PFSK-1 (cell line): ENCODE results near the gene ORMDL3.

Source experiments
- TAF1 ChIP-seq: IDR thresholded peaks from 2 replicates; pipeline ENCODE4 v1.6.1; 2012; ENCODE audit warnings: low read length, control low read depth, borderline replicate concordance; ENCODE audit not compliant: insufficient read depth
- TF ChIP-seq, protein P1 (sequence below), 2 experiments: IDR thresholded peaks; 2 replicates each; pipeline versions ENCODE4 v1.6.1 to v1.8.0; 2011 to 2012; ENCODE audit warnings: low read depth in 2 of 2, low read length in 2 of 2, control low read depth in 1 of 2, inconsistent platforms in 1 of 2, mild to moderate bottlenecking in 1 of 2, moderate library complexity in 1 of 2; ENCODE audit not compliant: insufficient read depth in 1 of 2

- TF ChIP-seq, protein P1, sequence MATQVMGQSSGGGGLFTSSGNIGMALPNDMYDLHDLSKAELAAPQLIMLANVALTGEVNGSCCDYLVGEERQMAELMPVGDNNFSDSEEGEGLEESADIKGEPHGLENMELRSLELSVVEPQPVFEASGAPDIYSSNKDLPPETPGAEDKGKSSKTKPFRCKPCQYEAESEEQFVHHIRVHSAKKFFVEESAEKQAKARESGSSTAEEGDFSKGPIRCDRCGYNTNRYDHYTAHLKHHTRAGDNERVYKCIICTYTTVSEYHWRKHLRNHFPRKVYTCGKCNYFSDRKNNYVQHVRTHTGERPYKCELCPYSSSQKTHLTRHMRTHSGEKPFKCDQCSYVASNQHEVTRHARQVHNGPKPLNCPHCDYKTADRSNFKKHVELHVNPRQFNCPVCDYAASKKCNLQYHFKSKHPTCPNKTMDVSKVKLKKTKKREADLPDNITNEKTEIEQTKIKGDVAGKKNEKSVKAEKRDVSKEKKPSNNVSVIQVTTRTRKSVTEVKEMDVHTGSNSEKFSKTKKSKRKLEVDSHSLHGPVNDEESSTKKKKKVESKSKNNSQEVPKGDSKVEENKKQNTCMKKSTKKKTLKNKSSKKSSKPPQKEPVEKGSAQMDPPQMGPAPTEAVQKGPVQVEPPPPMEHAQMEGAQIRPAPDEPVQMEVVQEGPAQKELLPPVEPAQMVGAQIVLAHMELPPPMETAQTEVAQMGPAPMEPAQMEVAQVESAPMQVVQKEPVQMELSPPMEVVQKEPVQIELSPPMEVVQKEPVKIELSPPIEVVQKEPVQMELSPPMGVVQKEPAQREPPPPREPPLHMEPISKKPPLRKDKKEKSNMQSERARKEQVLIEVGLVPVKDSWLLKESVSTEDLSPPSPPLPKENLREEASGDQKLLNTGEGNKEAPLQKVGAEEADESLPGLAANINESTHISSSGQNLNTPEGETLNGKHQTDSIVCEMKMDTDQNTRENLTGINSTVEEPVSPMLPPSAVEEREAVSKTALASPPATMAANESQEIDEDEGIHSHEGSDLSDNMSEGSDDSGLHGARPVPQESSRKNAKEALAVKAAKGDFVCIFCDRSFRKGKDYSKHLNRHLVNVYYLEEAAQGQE (IDR thresholded peaks at IDR 0.05; ENCODE audit: insufficient read depth in 1 of 2, low read depth in 2 of 2, low read length in 2 of 2): no peak
- TF ChIP-seq TAF1: no peak
These were observed 18.5 kb downstream of the ORMDL3 start for GRCh38 chr17:39908789-39909352.
